ENCODE measurements around the gene ENTPD1.
"Not testable (repeated sequence)": the region's sequence is repeated elsewhere in the genome, so short reads cannot be mapped to it uniquely, and the experiment has no call there.

ENTPD1 gene

DNA sequence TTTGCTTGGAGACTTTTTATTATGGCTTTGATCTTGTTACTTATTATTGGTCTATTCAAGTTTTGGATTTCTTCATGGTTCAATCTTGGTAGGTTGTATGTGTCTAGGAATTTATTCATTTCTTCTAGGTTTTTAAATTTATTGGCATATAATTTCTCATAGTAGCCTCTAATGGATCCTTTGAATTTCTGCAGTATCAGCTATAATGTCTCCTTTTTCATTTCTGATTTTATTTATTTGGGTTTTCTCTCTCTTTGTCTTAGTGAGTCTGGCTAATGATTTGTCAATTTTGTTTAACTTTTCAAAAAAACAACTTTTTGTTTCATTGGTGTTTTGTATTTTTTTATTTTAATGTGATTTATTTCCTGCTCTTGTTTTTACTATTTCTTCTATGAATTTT, 160.1 kb downstream of the ENTPD1 start:
- not testable (repeated sequence) for DNase-seq (ENCODE audit: low read depth in 1 of 2, low spot score in 1 of 2)

Data from stimulated activated CD4-positive, alpha-beta T cell treated with anti-CD3 and anti-CD28 coated beads, Interleukin-15, amount 100 ng/mL, for 1 hour (primary cell).